Liver (tissue), 9 donors: ENCODE measurements around the gene HOXC6. TPM values are rescaled to one million over a fixed set of nuclear protein-coding genes. Genes with fewer than 3 reads are reported as not detected.

Experiments
- DNase-seq: peaks from one replicate; pipeline ENCODE4 v3.0.0-alpha.2; 2017; ENCODE audit warnings: low spot score
- H3K27ac ChIP-seq, 2 donors: one replicate each; pipeline ENCODE4 v1.7.0; 2013; ENCODE audit warnings: inconsistent platforms in 2 of 2, low read length in 2 of 2, control low read depth in 1 of 2, low read depth in 1 of 2, mild to moderate bottlenecking in 1 of 2
- H3K27me3 ChIP-seq, 4 donors: one replicate each; pipeline versions ENCODE4 v1.6.1 to v1.7.0; 2013; ENCODE audit warnings: low read length in 3 of 4, inconsistent platforms in 1 of 4, mild to moderate bottlenecking in 1 of 4, moderate library complexity in 1 of 4; ENCODE audit not compliant: control insufficient read depth in 4 of 4, insufficient read depth in 4 of 4
- H3K36me3 ChIP-seq, 4 donors: one replicate each; pipeline versions ENCODE4 v1.6.1 to v1.7.0; 2013; ENCODE audit warnings: low read length in 3 of 4, mild to moderate bottlenecking in 3 of 4, low read depth in 1 of 4, moderate library complexity in 1 of 4; ENCODE audit not compliant: control insufficient read depth in 4 of 4, insufficient read depth in 3 of 4
- H3K4me1 ChIP-seq, 4 donors: one replicate each; pipeline versions ENCODE4 v1.6.1 to v1.7.0; 2013; ENCODE audit warnings: low read length in 3 of 4, mild to moderate bottlenecking in 3 of 4, moderate library complexity in 1 of 4; ENCODE audit not compliant: control insufficient read depth in 4 of 4, insufficient read depth in 4 of 4
- H3K4me3 ChIP-seq, 3 donors: one replicate each; pipeline versions ENCODE4 v1.6.1 to v1.7.0; 2013; ENCODE audit warnings: low read length in 3 of 3, control low read depth in 1 of 3, low read depth in 1 of 3, mild to moderate bottlenecking in 1 of 3
- H3K9ac ChIP-seq, 2 donors: one replicate each; pipeline ENCODE4 v1.7.0; 2013; ENCODE audit warnings: low read length in 2 of 2, mild to moderate bottlenecking in 2 of 2, moderate library complexity in 2 of 2, control low read depth in 1 of 2, low read depth in 1 of 2
- H3K9me3 ChIP-seq, 4 donors: one replicate each; pipeline versions ENCODE4 v1.6.1 to v1.7.0; 2013; ENCODE audit warnings: low read length in 3 of 4; ENCODE audit not compliant: control insufficient read depth in 4 of 4
- FOXA1 ChIP-seq: IDR thresholded peaks from 2 replicates; pipeline ENCODE4 v1.6.1; 2016; ENCODE audit warnings: antibody characterized with exemption
- GABPA ChIP-seq, 2 donors: IDR thresholded peaks in 1 of 2; conservative IDR thresholded peaks in 1 of 2; 2 replicates each; pipeline ENCODE4 v1.6.1; 2016; ENCODE audit warnings: antibody characterized with exemption in 2 of 2, mild to moderate bottlenecking in 1 of 2, moderate library complexity in 1 of 2
- HNF4G ChIP-seq: IDR thresholded peaks from 2 replicates; pipeline ENCODE4 v1.6.1; 2016; ENCODE audit warnings: antibody characterized with exemption
- NR2F2 ChIP-seq: IDR thresholded peaks from 2 replicates; pipeline ENCODE4 v1.6.1; 2016; ENCODE audit warnings: antibody characterized with exemption
- RAD21 ChIP-seq, 2 donors: IDR thresholded peaks; 2 replicates each; pipeline ENCODE4 v1.6.1; 2016; ENCODE audit warnings: antibody characterized with exemption in 2 of 2, mild to moderate bottlenecking in 2 of 2
- RXRA ChIP-seq, 2 donors: IDR thresholded peaks; 2 replicates each; pipeline ENCODE4 v1.6.1; 2017 to 2018; ENCODE audit warnings: antibody characterized with exemption in 2 of 2, mild to moderate bottlenecking in 1 of 2
- SP1 ChIP-seq: IDR thresholded peaks from 2 replicates; pipeline ENCODE4 v1.6.1; 2018; ENCODE audit warnings: antibody characterized with exemption, mild to moderate bottlenecking
- YY1 ChIP-seq: IDR thresholded peaks from 2 replicates; pipeline ENCODE4 v1.6.1; 2016; ENCODE audit warnings: antibody characterized with exemption, mild to moderate bottlenecking
- WGBS: extraction: QIAGEN DNeasy Blood & Tissue Kit; methylation state at CpG from one replicate; pipeline ENCODE4 v1.1.7; 2013; 5-methylcytosine and 5-hydroxymethylcytosine counted together
- polyA plus RNA-seq, 2 donors: library from polyadenylated mRNA; stranded (reverse) in 1 of 2; unstranded in 1 of 2; fragments of 200-250 nt in 1 of 2; fragments of >200 nt in 1 of 2; fragmentation: Nextera tagmentation in 1 of 2; extraction: Ambion mirVana in 1 of 2; gene quantifications; one replicate each; pipeline versions ENCODE4 v1.2.1 to v1.2.3, GENCODE V29; 2013 to 2015
- total RNA-seq, 2 donors: library from RNA; depleted of rRNA; stranded (reverse); fragments of >200 nt; gene quantifications; one replicate each; pipeline ENCODE4 v1.2.3, GENCODE V29; 2014
- TF ChIP-seq, protein P1 (sequence below): IDR thresholded peaks from 2 replicates; pipeline ENCODE4 v1.6.1; 2016; ENCODE audit warnings: antibody characterized with exemption
- TF ChIP-seq, protein P2 (sequence below): IDR thresholded peaks from 2 replicates; pipeline ENCODE4 v1.6.1; 2016; ENCODE audit warnings: antibody characterized with exemption
- TF ChIP-seq, protein P3 (sequence below): IDR thresholded peaks from 2 replicates; pipeline ENCODE4 v1.6.1; 2016; ENCODE audit warnings: antibody characterized with exemption
- donor health status: healthy.
- donor health status: healthy.
- donor health status: healthy.
- donor health status: healthy.
- donor health status: healthy.

HOXC6 gene
- total RNA-seq (under 1 TPM in 1 of 2 donors, not detected in 1; 0.33 TPM), polyA plus RNA-seq (not detected)

DNA sequence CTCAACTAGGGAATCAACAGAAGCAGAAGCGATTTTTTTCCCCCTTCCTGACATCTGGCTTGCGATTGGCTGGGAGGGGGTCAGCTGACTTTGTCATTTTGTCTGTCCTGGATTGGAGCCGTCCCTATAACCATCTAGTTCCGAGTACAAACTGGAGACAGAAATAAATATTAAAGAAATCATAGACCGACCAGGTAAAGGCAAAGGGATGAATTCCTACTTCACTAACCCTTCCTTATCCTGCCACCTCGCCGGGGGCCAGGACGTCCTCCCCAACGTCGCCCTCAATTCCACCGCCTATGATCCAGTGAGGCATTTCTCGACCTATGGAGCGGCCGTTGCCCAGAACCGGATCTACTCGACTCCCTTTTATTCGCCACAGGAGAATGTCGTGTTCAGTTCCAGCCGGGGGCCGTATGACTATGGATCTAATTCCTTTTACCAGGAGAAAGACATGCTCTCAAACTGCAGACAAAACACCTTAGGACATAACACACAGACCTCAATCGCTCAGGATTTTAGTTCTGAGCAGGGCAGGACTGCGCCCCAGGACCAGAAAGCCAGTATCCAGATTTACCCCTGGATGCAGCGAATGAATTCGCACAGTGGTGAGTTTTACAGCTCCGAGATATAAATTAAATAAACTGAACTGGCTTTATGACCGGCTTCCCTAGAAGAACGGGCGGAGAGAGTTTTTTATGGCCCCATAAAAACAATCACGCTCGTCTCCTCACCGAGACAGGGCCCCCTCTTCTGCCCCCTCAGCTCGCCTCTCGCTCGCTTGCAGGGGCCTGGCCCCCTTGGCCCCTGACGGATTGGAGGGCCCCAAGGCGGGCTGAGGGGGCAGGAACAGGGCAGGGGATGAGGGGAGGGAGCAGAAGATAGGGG, at the start of gene HOXC6:
TSS of gene HOXC6 (plus strand) at position 127 of the 888 bp plus-strand sequence. CDS start at position 209, 82 bp downstream.
- Histone ChIP-seq H3K9ac (no peak within 1 kb of the TSS), H3K27ac (no peak within 1 kb of the TSS), H3K4me1 (peaks cover 0 to 15% (median 4%) of the 10 kb centered on the region in 4 donors), H3K9me3 (peaks cover 0 to 3% (median 0%) of the 10 kb centered on the region in 4 donors), H3K4me3 (no peak within 1 kb of the TSS), H3K27me3 (peaks cover 13 to 46% (median 31%) of the 10 kb centered on the region in 4 donors), H3K36me3 (no peaks in the 10 kb centered on the region)
- WGBS, result 6% methylated on average over 36 of the region's 36 CpGs
- TF ChIP-seq, protein P1, sequence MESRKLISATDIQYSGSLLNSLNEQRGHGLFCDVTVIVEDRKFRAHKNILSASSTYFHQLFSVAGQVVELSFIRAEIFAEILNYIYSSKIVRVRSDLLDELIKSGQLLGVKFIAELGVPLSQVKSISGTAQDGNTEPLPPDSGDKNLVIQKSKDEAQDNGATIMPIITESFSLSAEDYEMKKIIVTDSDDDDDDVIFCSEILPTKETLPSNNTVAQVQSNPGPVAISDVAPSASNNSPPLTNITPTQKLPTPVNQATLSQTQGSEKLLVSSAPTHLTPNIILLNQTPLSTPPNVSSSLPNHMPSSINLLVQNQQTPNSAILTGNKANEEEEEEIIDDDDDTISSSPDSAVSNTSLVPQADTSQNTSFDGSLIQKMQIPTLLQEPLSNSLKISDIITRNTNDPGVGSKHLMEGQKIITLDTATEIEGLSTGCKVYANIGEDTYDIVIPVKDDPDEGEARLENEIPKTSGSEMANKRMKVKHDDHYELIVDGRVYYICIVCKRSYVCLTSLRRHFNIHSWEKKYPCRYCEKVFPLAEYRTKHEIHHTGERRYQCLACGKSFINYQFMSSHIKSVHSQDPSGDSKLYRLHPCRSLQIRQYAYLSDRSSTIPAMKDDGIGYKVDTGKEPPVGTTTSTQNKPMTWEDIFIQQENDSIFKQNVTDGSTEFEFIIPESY, result no peak
- TF ChIP-seq NR2F2 (no peak), SP1 (no peak)
- DNase-seq, result no peak

DNA sequence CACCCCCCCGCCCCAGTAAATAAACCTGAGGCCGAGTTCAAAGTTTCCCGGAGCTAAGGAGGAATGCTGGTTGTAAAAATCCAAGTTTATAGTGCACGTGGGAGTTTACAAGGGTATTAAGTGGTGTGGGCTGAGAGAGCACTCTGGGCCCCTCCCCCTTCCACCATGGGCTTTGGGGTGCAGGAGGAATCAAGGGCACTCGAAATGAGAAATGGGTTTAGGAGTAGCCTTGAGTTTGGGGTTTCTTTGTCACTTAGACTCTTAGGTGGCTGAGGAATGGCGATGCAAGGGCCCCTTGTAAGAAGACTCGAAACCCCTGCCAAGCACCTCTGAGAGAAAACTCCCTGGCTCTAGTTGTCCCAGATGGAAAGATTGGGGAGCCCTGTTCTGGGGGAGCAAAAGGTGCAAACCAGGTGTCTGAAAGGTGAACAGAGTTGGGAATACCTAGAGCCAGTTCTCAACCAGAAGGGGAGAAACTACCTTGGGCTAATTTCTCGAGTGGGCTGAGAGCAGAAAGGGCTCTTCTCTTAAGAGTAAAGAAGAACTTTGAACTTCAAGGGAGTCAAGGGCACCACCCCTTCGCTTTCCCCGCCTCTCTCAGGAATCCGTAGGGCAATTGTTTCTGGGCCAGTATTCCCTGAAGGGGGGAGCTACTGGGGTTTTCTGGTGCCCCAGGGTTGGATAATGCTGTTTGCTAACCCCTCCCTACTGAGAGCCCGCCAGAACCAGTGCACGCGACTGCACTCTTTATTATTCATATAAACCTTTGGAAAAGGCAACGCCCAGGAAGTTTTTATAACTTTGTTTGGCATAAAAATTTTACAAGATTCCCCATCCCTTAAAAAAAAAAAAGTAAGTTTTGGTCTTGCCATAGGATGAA, 49.5 kb upstream of the HOXC6 start:
- Histone ChIP-seq H3K9me3 (peaks cover 0 to 3% (median 0%) of the 10 kb centered on the region in 4 donors), H3K27me3 (peaks cover 13 to 43% (median 27%) of the 10 kb centered on the region in 4 donors), H3K27ac (no peak overlapping the region), H3K36me3 (no peaks in the 10 kb centered on the region), H3K4me1 (peaks cover 0 to 10% (median 4%) of the 10 kb centered on the region in 4 donors), H3K9ac (no peak overlapping the region), H3K4me3 (no peak overlapping the region)
- DNase-seq, result no peak
- WGBS, result 10% methylated on average over 15 of the region's 15 CpGs
- TF ChIP-seq, protein P2, sequence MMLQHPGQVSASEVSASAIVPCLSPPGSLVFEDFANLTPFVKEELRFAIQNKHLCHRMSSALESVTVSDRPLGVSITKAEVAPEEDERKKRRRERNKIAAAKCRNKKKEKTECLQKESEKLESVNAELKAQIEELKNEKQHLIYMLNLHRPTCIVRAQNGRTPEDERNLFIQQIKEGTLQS, result no peak
- TF ChIP-seq, protein P1, result no peak
- no peak for TF ChIP-seq FOXA1
- TF ChIP-seq, protein P3, sequence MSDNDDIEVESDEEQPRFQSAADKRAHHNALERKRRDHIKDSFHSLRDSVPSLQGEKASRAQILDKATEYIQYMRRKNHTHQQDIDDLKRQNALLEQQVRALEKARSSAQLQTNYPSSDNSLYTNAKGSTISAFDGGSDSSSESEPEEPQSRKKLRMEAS, result no peak
- no peak for TF ChIP-seq RXRA (IDR thresholded peaks at IDR 0.05)

DNA sequence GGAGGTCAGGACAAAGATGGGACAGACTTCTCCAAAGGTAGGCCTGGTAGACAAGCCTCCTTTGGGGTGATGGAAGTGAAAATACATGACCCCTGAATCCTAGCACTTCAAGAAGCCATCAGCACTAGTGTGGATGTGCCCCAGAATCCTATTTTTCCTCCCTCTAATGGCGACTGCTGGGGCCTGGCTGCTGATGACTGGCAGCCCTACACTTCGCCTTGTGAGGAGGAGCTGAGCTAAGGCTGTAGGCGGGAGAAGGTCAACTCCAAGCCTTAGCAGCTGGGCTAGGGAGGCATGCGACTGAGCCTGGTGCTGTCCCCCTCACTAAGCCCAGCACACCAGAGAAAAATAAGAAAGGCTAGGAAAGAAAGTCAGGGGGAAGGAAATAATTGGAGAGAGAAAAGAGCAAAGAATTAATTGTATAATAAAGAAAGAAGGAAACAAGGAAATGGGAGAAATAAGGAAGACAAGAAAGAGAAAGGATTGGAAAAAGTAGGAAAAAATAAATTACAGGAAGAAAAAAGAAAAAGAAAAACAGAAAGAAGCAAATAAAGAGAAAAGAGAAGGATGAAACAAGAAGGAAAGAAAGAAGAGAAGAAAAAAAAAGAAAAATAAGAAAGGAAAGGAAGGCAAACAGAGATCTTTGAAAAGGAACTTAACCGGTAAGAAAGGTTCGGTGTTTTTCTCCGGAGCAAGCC, 48.0 kb upstream of the HOXC6 start:
- no peak for TF ChIP-seq GABPA (IDR thresholded peaks at IDR 0.05 in 1 of 2, conservative IDR thresholded peaks at IDR 0.05 in 1 of 2)
- TF ChIP-seq NR2F2, result no peak
- no peak for TF ChIP-seq RAD21 (IDR thresholded peaks at IDR 0.05)
- no peak for TF ChIP-seq YY1
- no peak for TF ChIP-seq HNF4G
- peaks cover 0 to 6% (median 2%) of the 10 kb centered on the region in 4 donors for H3K4me1 ChIP-seq
- H3K9me3 ChIP-seq, result peaks cover 0 to 4% (median 2%) of the 10 kb centered on the region in 4 donors
- H3K27ac ChIP-seq, result no peak overlapping the region
- peaks cover 14 to 38% (median 26%) of the 10 kb centered on the region in 4 donors for H3K27me3 ChIP-seq
- WGBS, result 17% methylated on average over 7 of the region's 7 CpGs
- H3K36me3 ChIP-seq, result no peaks in the 10 kb centered on the region
- no peak overlapping the region for H3K4me3 ChIP-seq
- no peak overlapping the region for H3K9ac ChIP-seq
- DNase-seq, result no peak
